Right lobe of liver (tissue), 6 donors: ENCODE measurements around the gene STPG1. TPM values are rescaled to one million over a fixed set of nuclear protein-coding genes. Genes with fewer than 3 reads are reported as not detected.
A peak's percentile ranks its signal among the peaks of the same experiment; 100 is the strongest.

Experiments used
- ATAC-seq, 4 donors: fragments of 200-7000 bp; cut with Tn5 transposase; one replicate each; pipeline ENCODE4 v1.9.1; 2020; ENCODE audit warnings: mild to moderate bottlenecking in 4 of 4, moderate library complexity in 4 of 4
- DNase-seq, 3 donors: peaks; one replicate each; pipeline ENCODE4 v3.0.0-alpha.2; 2020
- H3K27ac ChIP-seq, 3 donors: fragments of 200-600 bp; one replicate each; pipeline ENCODE4 v1.8.0; 2022
- H3K27me3 ChIP-seq, 2 donors: fragments of 200-600 bp; one replicate each; pipeline ENCODE4 v1.8.0; 2022
- H3K36me3 ChIP-seq, 4 donors: fragments of 200-600 bp; sonication (generic) in 1 of 4; one replicate each; pipeline versions ENCODE4 v1.5.1 to v1.8.0; 2017 to 2022; ENCODE audit warnings: control low read depth in 1 of 4
- H3K4me1 ChIP-seq, 4 donors: fragments of 200-600 bp; sonication (generic) in 1 of 4; one replicate each; pipeline versions ENCODE4 v1.5.1 to v1.8.0; 2017 to 2022; ENCODE audit warnings: control low read depth in 1 of 4
- H3K4me3 ChIP-seq, 3 donors: fragments of 200-600 bp; one replicate each; pipeline ENCODE4 v1.8.0; 2022
- H3K9me3 ChIP-seq, 4 donors: fragments of 200-600 bp; sonication (generic) in 1 of 4; one replicate each; pipeline versions ENCODE4 v1.5.1 to v1.8.0; 2017 to 2022; ENCODE audit warnings: control low read depth in 1 of 4
- CTCF ChIP-seq, 4 donors: fragments of 200-600 bp in 3 of 4; fragments of 450-650 bp in 1 of 4; IDR thresholded peaks; one replicate each; pipeline versions ENCODE4 v1.5.1 to v1.8.0; 2016 to 2022; ENCODE audit warnings: antibody characterized with exemption in 4 of 4, mild to moderate bottlenecking in 2 of 4
- POLR2A ChIP-seq: fragments of 450-650 bp; IDR thresholded peaks from one replicate; pipeline ENCODE4 v1.6.1; 2017; ENCODE audit warnings: antibody characterized with exemption, mild to moderate bottlenecking
- WGBS: methylation state at CpG from one replicate; pipeline ENCODE4 v1.1.6; 2018; ENCODE audit warnings: low coverage, low lambda C conversion rate; ENCODE audit not compliant: insufficient coverage; ENCODE audit errors: missing lambda C conversion rate; 5-methylcytosine and 5-hydroxymethylcytosine counted together
- intact Hi-C, 2 donors: fragments of 100-400 bp; cut with DNase I; formaldehyde crosslinking; loops; one replicate each; pipeline versions ENCODE4 v1.11.2 to v1.14.1; 2022
- total RNA-seq, 6 experiments: library from RNA; depleted of rRNA in 2 of 6; stranded (reverse); fragments of >200 nt in 2 of 6; fragmentation: NEBNext Ultra II Directional in 3 of 6; extraction: Animal tissue kit (Norgen Biotek cat#: 25700) in 3 of 6; gene quantifications; one replicate each; pipeline versions ENCODE4 v1.1.0 to v1.2.4, GENCODE V29; 2016 to 2023
- donor health status: DM: no; HTN: yes; CAD: no.
- donor health status: DM: no; HTN: no; CAD: no.
- donor health status: DM: no; HTN: no; CAD: no.
- donor health status: DM: no; HTN: yes; CAD: no.
- donor health status: DM: no; HTN: yes; CAD: no.

Gene STPG1
- total RNA-seq, 6 experiments from 2014 or later: 1.0 to 3.6 (median 1.7) TPM

- TF ChIP-seq POLR2A: no peak
- no peak for TF ChIP-seq CTCF (IDR thresholded peaks at IDR 0.05)
- ATAC-seq (peak; percentile 40 to 55 (median 50)), DNase-seq (peak in 1 of 3 donors; percentile 45)
- no peaks in the 10 kb centered on the region for H3K36me3 ChIP-seq
- no peaks in the 10 kb centered on the region for H3K27me3 ChIP-seq
- H3K4me1 ChIP-seq: peaks cover 0 to 21% (median under 1%) of the 10 kb centered on the region in 4 donors
- 29% methylated on average over 9 of the region's 33 CpGs for WGBS
- peak overlapping the region; percentile 73 to 85 (median 73) for H3K4me3 ChIP-seq
- no peaks in the 10 kb centered on the region for H3K9me3 ChIP-seq
- peak overlapping the region; percentile 53 to 84 (median 72) for H3K27ac ChIP-seq
- intact Hi-C loops: no loop called here
Measured at GRCh38 chr1:24322470-24323177, 91.0 kb downstream of the STPG1 start.

GRCh38 chr1:24321697-24322469, 91.7 kb downstream of the STPG1 start:
- no CpG with 5 or more reads among the region's 72 CpGs for WGBS
- intact Hi-C loops: no loop called here
- TF ChIP-seq CTCF (IDR thresholded peaks at IDR 0.05) (no peak), POLR2A (peak; percentile 65)
- Histone ChIP-seq H3K9me3 (no peaks in the 10 kb centered on the region), H3K4me3 (peak overlapping the region; percentile 73 to 85 (median 73)), H3K27me3 (no peaks in the 10 kb centered on the region), H3K36me3 (no peaks in the 10 kb centered on the region), H3K27ac (peak overlapping the region; percentile 53 to 84 (median 72)), H3K4me1 (peaks cover 0 to 21% (median under 1%) of the 10 kb centered on the region in 4 donors)
- peak; percentile 66 to 70 (median 67) for DNase-seq
- peak; percentile 82 to 89 (median 87) for ATAC-seq

- intact Hi-C loops: no loop called here
- H3K9me3 ChIP-seq: no peaks in the 10 kb centered on the region
- peak overlapping the region in 1 of 3 donors; percentile 84 for H3K27ac ChIP-seq
- no peak for TF ChIP-seq POLR2A
- no peak for TF ChIP-seq CTCF (IDR thresholded peaks at IDR 0.05)
- H3K4me1 ChIP-seq: peaks cover 0 to 21% (median under 1%) of the 10 kb centered on the region in 4 donors
- H3K4me3 ChIP-seq: peak overlapping the region; percentile 73 to 85 (median 73)
- 84% methylated on average over 4 of the region's 8 CpGs for WGBS
- no peak for DNase-seq
- no peaks in the 10 kb centered on the region for H3K27me3 ChIP-seq
- no peaks in the 10 kb centered on the region for H3K36me3 ChIP-seq
- no peak for ATAC-seq
Measured at GRCh38 chr1:24321126-24321525, 92.5 kb downstream of the STPG1 start.

GRCh38 chr1:24319962-24320361, 93.6 kb downstream of the STPG1 start:
- DNase-seq (no peak), ATAC-seq (no peak)
- TF ChIP-seq POLR2A: no peak
- no peak for TF ChIP-seq CTCF (IDR thresholded peaks at IDR 0.05)
- no peaks in the 10 kb centered on the region for H3K9me3 ChIP-seq
- H3K4me1 ChIP-seq: peaks cover 0 to 21% (median under 1%) of the 10 kb centered on the region in 4 donors
- intact Hi-C loops: no loop called here
- no peak overlapping the region for H3K4me3 ChIP-seq
- 70% methylated on average over 1 of the region's 1 CpG for WGBS
- no peaks in the 10 kb centered on the region for H3K36me3 ChIP-seq
- H3K27ac ChIP-seq: no peak overlapping the region
- no peaks in the 10 kb centered on the region for H3K27me3 ChIP-seq
